ENCODE data around the gene SAMD4A.

DNA sequence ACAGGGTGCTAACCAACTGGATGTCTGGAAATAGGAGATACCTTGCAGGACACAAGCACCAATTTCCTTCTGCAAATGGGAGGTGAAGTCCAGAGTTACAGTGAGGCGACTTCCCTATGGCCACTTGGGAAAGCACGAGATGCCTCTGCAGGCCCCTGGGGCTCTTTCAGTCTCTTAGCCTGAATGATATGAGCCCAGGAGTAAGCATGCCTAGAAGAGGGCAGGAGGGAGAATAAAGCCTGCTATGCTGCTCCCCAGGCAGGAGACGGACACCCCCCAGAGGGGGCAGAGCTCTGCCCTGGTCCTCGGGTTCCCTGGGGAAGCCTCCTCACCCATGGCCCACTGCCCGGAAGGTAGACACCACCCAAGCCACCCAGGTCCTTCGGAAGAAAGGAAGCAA is 230.6 kb downstream of the SAMD4A start:
- TF ChIP-seq EZH2phosphoT487 (IDR thresholded peaks at IDR 0.05; ENCODE audit: insufficient read depth, low read depth) (no peak), EZH2 (IDR thresholded peaks at IDR 0.05; ENCODE audit: insufficient read depth, poor library complexity, severe bottlenecking) (no peak)
